Kidney epithelial cell (primary cell): ENCODE results near the gene THSD7B. TPM values are rescaled to one million over a fixed set of nuclear protein-coding genes. Genes with fewer than 3 reads are reported as not detected.

ENCODE experiments used
- DNase-seq: peaks from one replicate; pipeline ENCODE4 v3.0.0-alpha.2; 2010; ENCODE audit warnings: low read depth
- H3K27me3 ChIP-seq: 2 replicates; pipeline ENCODE4 v1.6.0; 2011; ENCODE audit warnings: low read length; ENCODE audit not compliant: control insufficient read depth, insufficient read depth
- H3K36me3 ChIP-seq: 2 replicates; pipeline ENCODE4 v1.5.1; 2011; ENCODE audit warnings: low read length; ENCODE audit not compliant: control insufficient read depth, insufficient read depth
- H3K4me3 ChIP-seq: 2 replicates; pipeline ENCODE4 v1.5.1; 2011; ENCODE audit warnings: low read depth, mild to moderate bottlenecking, control low read depth, low read length
- total RNA-seq: library from RNA; depleted of rRNA; stranded (reverse); fragments of >200 nt; gene quantifications from 2 replicates; pipeline ENCODE4 v1.2.3, GENCODE V29; 2015
- TF ChIP-seq, protein P1 (sequence below): IDR thresholded peaks from 2 replicates; pipeline ENCODE4 v1.5.1; 2011; ENCODE audit warnings: mild to moderate bottlenecking, moderate library complexity, low read length, control low read depth, inconsistent platforms; ENCODE audit not compliant: insufficient read depth, poor library complexity, severe bottlenecking

THSD7B gene
- total RNA-seq, 1 donor from 2014 or later, result 0.04 TPM

DNA sequence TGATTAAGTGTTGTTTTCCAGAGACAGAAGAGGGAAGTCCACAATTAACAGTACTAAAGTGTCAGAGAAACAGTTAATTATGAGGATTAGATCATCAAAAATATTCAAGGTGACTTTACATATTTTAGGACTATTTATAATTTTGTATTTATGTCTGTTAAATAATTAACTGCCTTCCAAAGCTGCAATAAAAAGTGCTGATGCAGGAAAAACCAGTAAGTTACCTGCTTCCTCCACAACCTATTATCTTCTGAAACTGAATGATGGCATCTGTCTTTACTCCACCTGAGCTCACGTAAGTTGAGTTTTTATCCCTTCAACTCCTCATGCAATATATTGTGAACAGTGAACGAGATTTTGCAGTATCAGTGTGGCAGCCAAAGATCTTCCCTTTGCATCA lies 570.7 kb downstream of the THSD7B start:
- Histone ChIP-seq H3K36me3 (no peaks in the 10 kb centered on the region), H3K27me3 (no peaks in the 10 kb centered on the region), H3K4me3 (no peak overlapping the region)
- no peak for DNase-seq
- TF ChIP-seq, protein P1, sequence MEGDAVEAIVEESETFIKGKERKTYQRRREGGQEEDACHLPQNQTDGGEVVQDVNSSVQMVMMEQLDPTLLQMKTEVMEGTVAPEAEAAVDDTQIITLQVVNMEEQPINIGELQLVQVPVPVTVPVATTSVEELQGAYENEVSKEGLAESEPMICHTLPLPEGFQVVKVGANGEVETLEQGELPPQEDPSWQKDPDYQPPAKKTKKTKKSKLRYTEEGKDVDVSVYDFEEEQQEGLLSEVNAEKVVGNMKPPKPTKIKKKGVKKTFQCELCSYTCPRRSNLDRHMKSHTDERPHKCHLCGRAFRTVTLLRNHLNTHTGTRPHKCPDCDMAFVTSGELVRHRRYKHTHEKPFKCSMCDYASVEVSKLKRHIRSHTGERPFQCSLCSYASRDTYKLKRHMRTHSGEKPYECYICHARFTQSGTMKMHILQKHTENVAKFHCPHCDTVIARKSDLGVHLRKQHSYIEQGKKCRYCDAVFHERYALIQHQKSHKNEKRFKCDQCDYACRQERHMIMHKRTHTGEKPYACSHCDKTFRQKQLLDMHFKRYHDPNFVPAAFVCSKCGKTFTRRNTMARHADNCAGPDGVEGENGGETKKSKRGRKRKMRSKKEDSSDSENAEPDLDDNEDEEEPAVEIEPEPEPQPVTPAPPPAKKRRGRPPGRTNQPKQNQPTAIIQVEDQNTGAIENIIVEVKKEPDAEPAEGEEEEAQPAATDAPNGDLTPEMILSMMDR, result no peak

GRCh38 chr2:137339051-137339450 lies 573.7 kb downstream of the THSD7B start:
- Histone ChIP-seq H3K36me3 (no peaks in the 10 kb centered on the region), H3K27me3 (no peaks in the 10 kb centered on the region), H3K4me3 (no peak overlapping the region)
- TF ChIP-seq, protein P1, result no peak
- DNase-seq, result no peak

DNA sequence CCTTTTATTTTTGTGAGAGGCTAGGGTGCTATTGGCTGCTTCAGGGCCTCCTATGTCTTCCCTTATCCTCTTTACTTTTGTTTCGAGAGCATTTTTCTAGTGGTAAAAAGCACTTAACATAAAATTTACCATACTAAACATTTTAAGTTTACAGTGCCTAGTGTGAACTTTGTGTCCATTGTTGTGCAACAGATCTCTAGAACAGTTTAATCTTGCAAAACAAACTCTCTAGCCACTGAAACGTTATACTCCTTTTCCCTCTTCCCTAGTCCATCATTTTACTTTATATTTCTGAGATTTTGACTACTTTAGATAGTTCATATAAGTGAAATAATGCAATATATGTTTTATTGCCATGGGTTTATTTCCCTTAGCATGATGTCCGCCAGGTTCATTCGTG lies 580.6 kb downstream of the THSD7B start:
- no peaks in the 10 kb centered on the region for H3K36me3 ChIP-seq
- DNase-seq, result no peak
- H3K4me3 ChIP-seq, result no peak overlapping the region
- no peaks in the 10 kb centered on the region for H3K27me3 ChIP-seq
- TF ChIP-seq, protein P1, result no peak

- DNase-seq, result no peak
- no peaks in the 10 kb centered on the region for H3K27me3 ChIP-seq
- H3K4me3 ChIP-seq, result no peak overlapping the region
- TF ChIP-seq, protein P1, result no peak
- no peaks in the 10 kb centered on the region for H3K36me3 ChIP-seq
Measured at GRCh38 chr2:137348301-137348700, 583.0 kb downstream of the THSD7B start.

DNA sequence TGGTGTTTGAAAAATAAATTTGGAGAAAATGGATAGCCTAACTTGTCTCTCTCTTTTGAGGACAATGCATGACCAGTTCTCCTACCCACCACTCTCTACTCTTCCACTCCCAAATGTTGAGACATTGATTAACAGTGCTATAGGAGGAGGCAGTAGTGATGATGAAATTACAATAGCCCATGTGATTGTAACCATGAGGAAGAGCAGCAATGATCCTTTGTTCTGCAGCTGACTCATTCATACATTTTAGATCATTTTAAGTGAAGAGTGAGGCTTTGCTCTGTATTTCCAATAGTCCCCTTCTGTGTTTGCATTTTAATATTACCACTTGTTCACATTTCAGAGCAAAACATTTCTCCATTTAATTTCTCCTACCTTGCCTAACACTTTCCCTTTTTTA lies 592.3 kb downstream of the THSD7B start:
- DNase-seq, result no peak
- Histone ChIP-seq H3K27me3 (no peaks in the 10 kb centered on the region), H3K36me3 (no peaks in the 10 kb centered on the region), H3K4me3 (no peak overlapping the region)
- TF ChIP-seq, protein P1, result no peak

DNA sequence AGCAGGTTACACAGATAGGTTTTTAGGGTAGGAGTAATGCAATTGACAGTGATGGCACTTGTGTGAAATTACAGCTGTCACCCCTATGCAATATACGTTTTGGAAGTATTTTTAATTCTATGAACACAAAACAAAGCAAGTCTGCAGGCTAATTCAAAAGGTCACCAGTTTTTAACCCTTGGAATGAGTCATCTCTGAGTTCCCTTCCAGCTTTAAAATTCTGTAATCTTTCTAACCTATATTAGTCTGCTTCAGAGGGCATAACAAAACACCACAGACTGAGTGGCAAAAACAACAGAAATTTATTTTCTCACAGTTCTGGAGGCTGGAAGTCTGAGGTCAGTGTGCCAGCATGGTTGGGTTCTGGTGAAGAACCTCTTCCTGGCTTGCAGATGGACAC lies 602.0 kb downstream of the THSD7B start:
- no peaks in the 10 kb centered on the region for H3K36me3 ChIP-seq
- DNase-seq, result no peak
- TF ChIP-seq, protein P1, result no peak
- no peak overlapping the region for H3K4me3 ChIP-seq
- H3K27me3 ChIP-seq, result no peaks in the 10 kb centered on the region
